Astrocyte (in vitro differentiated cells and primary cell): ENCODE results near the gene SLCO2A1.

Experiments used
- CTCF ChIP-seq: IDR thresholded peaks from 2 replicates; pipeline ENCODE4 v1.5.1; 2011; ENCODE audit warnings: low read depth, mild to moderate bottlenecking, inconsistent platforms, low read length, moderate library complexity; ENCODE audit not compliant: insufficient read depth
- EZH2 ChIP-seq: IDR thresholded peaks from 2 replicates; pipeline ENCODE4 v1.6.1; 2012; ENCODE audit warnings: mild to moderate bottlenecking, low read length, inconsistent platforms; ENCODE audit not compliant: insufficient read depth

GRCh38 chr3:133963657-133964396 is 65.9 kb downstream of the SLCO2A1 start:
- TF ChIP-seq CTCF: no peak
- no peak for TF ChIP-seq EZH2
